DND-41 (cell line): Measurements from ENCODE around the gene SOAT2.

Experiments
- ATAC-seq: fragments of 200-7000 bp; cut with Tn5 transposase; 3 replicates; pipeline ENCODE4 v1.9.1; 2021; ENCODE audit warnings: low read depth; ENCODE audit not compliant: insufficient read depth
- DNase-seq: peaks from one replicate; pipeline ENCODE4 v3.0.0-alpha.2; 2020
- H2AFZ ChIP-seq: 2 replicates; pipeline ENCODE4 v1.6.0; 2012; ENCODE audit warnings: low read depth, low read length
- H3K27ac ChIP-seq: 2 replicates; pipeline ENCODE4 v1.5.1; 2012; ENCODE audit warnings: low read length, inconsistent platforms
- H3K27me3 ChIP-seq: fragments of 200-600 bp; sonication (generic); 2 replicates; pipeline ENCODE4 v1.6.0; 2012; ENCODE audit warnings: low read length, mild to moderate bottlenecking, inconsistent platforms; ENCODE audit not compliant: insufficient read depth, poor library complexity
- H3K36me3 ChIP-seq: 2 replicates; pipeline ENCODE4 v1.5.1; 2012; ENCODE audit warnings: low read length, inconsistent platforms; ENCODE audit not compliant: insufficient read depth
- H3K4me1 ChIP-seq: 2 replicates; pipeline ENCODE4 v1.5.1; 2012; ENCODE audit warnings: mild to moderate bottlenecking, low read length; ENCODE audit not compliant: insufficient read depth
- H3K4me2 ChIP-seq: 2 replicates; pipeline ENCODE4 v1.6.0; 2012; ENCODE audit warnings: mild to moderate bottlenecking, moderate library complexity, low read length, inconsistent platforms; ENCODE audit not compliant: insufficient read depth
- H3K4me3 ChIP-seq, 2 experiments: fragments of 200-600 bp in 1 of 2; shearing (Covaris generic) in 1 of 2; 2 replicates each; pipeline ENCODE4 v1.5.1; 2012 to 2016; ENCODE audit warnings: inconsistent platforms in 2 of 2, low read length in 2 of 2, mild to moderate bottlenecking in 2 of 2, low read depth in 1 of 2, moderate library complexity in 1 of 2
- H3K79me2 ChIP-seq: 2 replicates; pipeline ENCODE4 v1.6.0; 2012; ENCODE audit warnings: low read length, inconsistent platforms; ENCODE audit not compliant: insufficient read depth
- H3K9ac ChIP-seq: 2 replicates; pipeline ENCODE4 v1.6.0; 2012; ENCODE audit warnings: low read depth, mild to moderate bottlenecking, inconsistent platforms, low read length, moderate library complexity
- H3K9me3 ChIP-seq: 2 replicates; pipeline ENCODE4 v1.5.1; 2012; ENCODE audit warnings: low read length, moderate library complexity, mild to moderate bottlenecking, inconsistent platforms; ENCODE audit not compliant: insufficient read depth, severe bottlenecking
- H4K20me1 ChIP-seq: 2 replicates; pipeline ENCODE4 v1.6.0; 2012; ENCODE audit warnings: low read length; ENCODE audit not compliant: insufficient read depth
- CTCF ChIP-seq: IDR thresholded peaks from 2 replicates; pipeline ENCODE4 v1.5.1; 2012; ENCODE audit warnings: borderline replicate concordance, low read length, moderate library complexity, mild to moderate bottlenecking; ENCODE audit not compliant: poor library complexity, severe bottlenecking; ENCODE audit errors: extremely low read depth
- EZH2 ChIP-seq: IDR thresholded peaks from 3 replicates; pipeline ENCODE4 v1.6.1; 2012; ENCODE audit warnings: borderline replicate concordance, low read depth, mild to moderate bottlenecking, moderate library complexity, low read length, inconsistent platforms; ENCODE audit not compliant: severe bottlenecking

The SOAT2 gene

DNA sequence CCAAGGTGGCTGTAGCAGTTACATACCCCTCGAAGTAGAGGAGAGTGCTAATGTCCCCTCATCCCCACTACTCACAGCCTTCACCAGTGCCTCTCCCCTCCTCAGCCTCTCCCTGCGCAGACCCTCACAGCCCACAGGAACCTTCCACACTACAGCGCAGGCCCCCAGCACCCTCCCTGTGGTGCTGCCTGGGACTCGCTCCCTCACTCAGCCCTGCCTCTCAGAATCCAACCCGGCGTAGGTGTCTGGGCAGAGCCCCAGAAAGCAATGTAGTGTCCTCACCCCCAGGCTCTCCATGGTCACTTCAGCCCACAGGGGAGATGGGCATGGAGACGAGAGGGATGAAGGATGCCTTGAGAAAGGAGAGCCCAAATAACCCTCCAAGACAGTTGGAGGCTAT is 66.4 kb downstream of the SOAT2 start:
- DNase-seq (no peak), ATAC-seq (no peak)
- no peaks in the 10 kb centered on the region for H3K79me2 ChIP-seq
- no peaks in the 10 kb centered on the region for H3K9me3 ChIP-seq
- H3K36me3 ChIP-seq, result no peaks in the 10 kb centered on the region
- H4K20me1 ChIP-seq, result no peaks in the 10 kb centered on the region
- H3K27me3 ChIP-seq, result no peaks in the 10 kb centered on the region
- H3K4me3 ChIP-seq, result no peak overlapping the region
- no peaks in the 10 kb centered on the region for H3K4me1 ChIP-seq
- no peak overlapping the region for H3K9ac ChIP-seq
- no peak overlapping the region for H3K4me2 ChIP-seq
- no peak overlapping the region for H2AFZ ChIP-seq
- no peak overlapping the region for H3K27ac ChIP-seq
- TF ChIP-seq CTCF, result no peak
- TF ChIP-seq EZH2, result no peak

GRCh38 chr12:53170215-53170614 is 66.9 kb downstream of the SOAT2 start:
- no peak overlapping the region for H2AFZ ChIP-seq
- TF ChIP-seq EZH2, result no peak
- TF ChIP-seq CTCF, result no peak
- DNase-seq (no peak), ATAC-seq (no peak)
- no peak overlapping the region for H3K4me3 ChIP-seq
- H3K36me3 ChIP-seq, result no peaks in the 10 kb centered on the region
- H3K4me1 ChIP-seq, result no peaks in the 10 kb centered on the region
- H3K27me3 ChIP-seq, result no peaks in the 10 kb centered on the region
- H4K20me1 ChIP-seq, result no peaks in the 10 kb centered on the region
- H3K4me2 ChIP-seq, result no peak overlapping the region
- H3K27ac ChIP-seq, result no peak overlapping the region
- no peak overlapping the region for H3K9ac ChIP-seq
- H3K79me2 ChIP-seq, result no peaks in the 10 kb centered on the region
- no peaks in the 10 kb centered on the region for H3K9me3 ChIP-seq

GRCh38 chr12:53170876-53171724 is 67.8 kb downstream of the SOAT2 start:
- H3K79me2 ChIP-seq, result no peaks in the 10 kb centered on the region
- H3K9me3 ChIP-seq, result no peaks in the 10 kb centered on the region
- H3K4me2 ChIP-seq, result no peak overlapping the region
- no peaks in the 10 kb centered on the region for H3K27me3 ChIP-seq
- no peak for ATAC-seq
- H4K20me1 ChIP-seq, result no peaks in the 10 kb centered on the region
- DNase-seq, result no peak
- H3K27ac ChIP-seq, result no peak overlapping the region
- no peaks in the 10 kb centered on the region for H3K4me1 ChIP-seq
- no peaks in the 10 kb centered on the region for H3K36me3 ChIP-seq
- no peak overlapping the region for H2AFZ ChIP-seq
- TF ChIP-seq EZH2 (no peak), CTCF (no peak)
- H3K4me3 ChIP-seq, result no peak overlapping the region
- no peak overlapping the region for H3K9ac ChIP-seq

GRCh38 chr12:53171725-53172329 is 68.5 kb downstream of the SOAT2 start:
- H4K20me1 ChIP-seq, result no peaks in the 10 kb centered on the region
- no peak overlapping the region for H3K4me3 ChIP-seq
- no peaks in the 10 kb centered on the region for H3K4me1 ChIP-seq
- H3K9me3 ChIP-seq, result no peaks in the 10 kb centered on the region
- no peaks in the 10 kb centered on the region for H3K79me2 ChIP-seq
- ATAC-seq (no peak), DNase-seq (no peak)
- H2AFZ ChIP-seq, result no peak overlapping the region
- TF ChIP-seq EZH2 (no peak), CTCF (no peak)
- H3K27me3 ChIP-seq, result no peaks in the 10 kb centered on the region
- no peak overlapping the region for H3K4me2 ChIP-seq
- no peak overlapping the region for H3K27ac ChIP-seq
- no peak overlapping the region for H3K9ac ChIP-seq
- H3K36me3 ChIP-seq, result no peaks in the 10 kb centered on the region
